HepG2 (cell line): Measurements from ENCODE around the gene PA2G4. TPM values are rescaled to one million over a fixed set of nuclear protein-coding genes. Genes with fewer than 3 reads are reported as not detected.

Experiments used
- CBX2 ChIP-seq, 2 experiments: fragments of 200-600 bp in 1 of 2; sonication (generic); formaldehyde crosslinking in 1 of 2; IDR thresholded peaks; 2 replicates each; pipeline versions ENCODE4 v1.7.0 to v1.8.1; 2018 to 2022; ENCODE audit warnings: low read depth in 2 of 2, low read length in 1 of 2, mild to moderate bottlenecking in 1 of 2, missing genetic modification reagents in 1 of 2
- DNMT3B ChIP-seq: conservative IDR thresholded peaks from 2 replicates; pipeline ENCODE4 v1.6.1; 2016; ENCODE audit warnings: missing biosample characterization, control low read depth
- KLF12 ChIP-seq: sonication (generic); formaldehyde crosslinking; IDR thresholded peaks from 2 replicates; pipeline ENCODE4 v1.4.0; 2020; ENCODE audit warnings: missing genetic modification reagents, borderline replicate concordance
- KLF9 ChIP-seq: IDR thresholded peaks from 2 replicates; pipeline ENCODE4 v1.6.1; 2016; ENCODE audit warnings: low read depth
- NFYC ChIP-seq: IDR thresholded peaks from 2 replicates; pipeline ENCODE4 v1.6.1; 2016; ENCODE audit warnings: missing genetic modification reagents, missing compliant biosample characterization
- NPAS2 ChIP-seq: sonication (generic); formaldehyde crosslinking; IDR thresholded peaks from 2 replicates; pipeline ENCODE4 v1.8.0; 2022; ENCODE audit warnings: mild to moderate bottlenecking, missing genetic modification reagents, borderline replicate concordance
- POLR2AphosphoS5 ChIP-seq: IDR thresholded peaks from 2 replicates; pipeline ENCODE4 v1.6.1; 2012; ENCODE audit warnings: low read depth, low read length
- SIX1 ChIP-seq: sonication (generic); formaldehyde crosslinking; IDR thresholded peaks from 2 replicates; pipeline ENCODE4 v1.4.0; 2020; ENCODE audit warnings: missing genetic modification reagents, borderline replicate concordance
- ZNF101 ChIP-seq: sonication (generic); formaldehyde crosslinking; IDR thresholded peaks from 2 replicates; pipeline ENCODE4 v1.4.0; 2020; ENCODE audit warnings: mild to moderate bottlenecking, low read depth, missing genetic modification reagents, borderline replicate concordance
- ZNF326 ChIP-seq: sonication (generic); formaldehyde crosslinking; IDR thresholded peaks from 2 replicates; pipeline ENCODE4 v1.4.0; 2020; ENCODE audit warnings: missing genetic modification reagents, borderline replicate concordance
- ZNF333 ChIP-seq: sonication (generic); formaldehyde crosslinking; IDR thresholded peaks from 2 replicates; pipeline ENCODE4 v1.4.0; 2020; ENCODE audit warnings: mild to moderate bottlenecking, missing genetic modification reagents, borderline replicate concordance
- ZNF468 ChIP-seq: sonication (generic); formaldehyde crosslinking; IDR thresholded peaks from 2 replicates; pipeline ENCODE4 v1.8.0; 2022; ENCODE audit warnings: mild to moderate bottlenecking, moderate library complexity, missing genetic modification reagents
- polyA plus RNA-seq, 8 experiments: library from polyadenylated mRNA; depleted of rRNA in 3 of 8; stranded (reverse) in 7 of 8; unstranded in 1 of 8; fragments of >200 nt; fragmentation: Illumina TruSeq in 4 of 8; extraction: Trizol in 4 of 8; gene quantifications; 2 replicates each; pipeline versions ENCODE4 v1.2.1 to v1.2.3, GENCODE V29; 2011 to 2016; ENCODE audit warnings: low read depth in 4 of 8, missing spikeins in 1 of 8, mixed read lengths in 1 of 8; ENCODE audit not compliant: insufficient read depth in 1 of 8
- total RNA-seq, 5 experiments: library from RNA; depleted of rRNA; stranded (reverse); fragments of >200 nt; fragmentation: Illumina TruSeq; extraction: Trizol; gene quantifications; 2 replicates each; pipeline ENCODE4 v1.2.3, GENCODE V29; 2016; ENCODE audit warnings: low read depth in 1 of 5
- TF ChIP-seq, protein P1 (sequence below): IDR thresholded peaks from 2 replicates; pipeline ENCODE4 v1.4.0; 2020; ENCODE audit warnings: mild to moderate bottlenecking, missing genetic modification reagents
- TF ChIP-seq, protein P2 (sequence below): sonication (generic); IDR thresholded peaks from 2 replicates; pipeline ENCODE4 v1.6.1; 2016; ENCODE audit warnings: low read depth, borderline replicate concordance
- TF ChIP-seq, protein P3 (sequence below): sonication (generic); formaldehyde crosslinking; IDR thresholded peaks from 2 replicates; pipeline ENCODE4 v1.5.0; 2020; ENCODE audit warnings: missing genetic modification reagents, mild to moderate bottlenecking, borderline replicate concordance
- TF ChIP-seq, protein P4 (sequence below): fragments of 450-650 bp; IDR thresholded peaks from 2 replicates; pipeline ENCODE4 v1.6.1; 2017

Gene PA2G4
- total and polyA plus RNA-seq, 2 of the 13 experiments (the other 11 are each of a cell fraction or from before 2014, with no cell fraction given): 147 to 240 TPM

DNA sequence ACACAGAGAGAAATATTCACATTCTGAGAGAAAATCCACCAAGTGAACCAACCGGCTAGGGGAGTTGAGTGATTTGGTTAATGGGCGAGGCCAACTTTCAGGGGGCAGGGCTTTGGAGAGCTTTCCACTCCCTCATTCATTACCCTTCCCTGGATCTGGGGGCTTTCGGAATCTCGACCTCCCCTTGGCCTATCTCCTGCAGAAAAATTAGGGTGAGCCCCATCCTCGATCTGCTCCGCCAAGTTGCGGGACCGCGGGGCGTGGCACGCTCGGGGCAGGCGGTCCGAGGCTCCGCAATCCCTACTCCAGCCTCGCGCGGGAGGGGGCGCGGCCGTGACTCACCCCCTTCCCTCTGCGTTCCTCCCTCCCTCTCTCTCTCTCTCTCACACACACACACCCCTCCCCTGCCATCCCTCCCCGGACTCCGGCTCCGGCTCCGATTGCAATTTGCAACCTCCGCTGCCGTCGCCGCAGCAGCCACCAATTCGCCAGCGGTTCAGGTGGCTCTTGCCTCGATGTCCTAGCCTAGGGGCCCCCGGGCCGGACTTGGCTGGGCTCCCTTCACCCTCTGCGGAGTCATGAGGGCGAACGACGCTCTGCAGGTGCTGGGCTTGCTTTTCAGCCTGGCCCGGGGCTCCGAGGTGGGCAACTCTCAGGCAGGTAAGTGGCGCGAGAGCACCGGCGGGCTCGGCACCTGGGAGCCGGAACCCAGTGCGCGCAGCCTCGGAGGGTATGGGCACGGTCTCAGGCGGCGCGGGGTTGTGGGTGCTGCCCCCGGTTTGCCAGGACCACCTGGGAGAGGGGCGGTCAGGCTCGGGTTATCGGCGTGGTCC is 24.4 kb upstream of the PA2G4 start, which contains the start of gene ERBB3 (continued):
- TF ChIP-seq, protein P1, sequence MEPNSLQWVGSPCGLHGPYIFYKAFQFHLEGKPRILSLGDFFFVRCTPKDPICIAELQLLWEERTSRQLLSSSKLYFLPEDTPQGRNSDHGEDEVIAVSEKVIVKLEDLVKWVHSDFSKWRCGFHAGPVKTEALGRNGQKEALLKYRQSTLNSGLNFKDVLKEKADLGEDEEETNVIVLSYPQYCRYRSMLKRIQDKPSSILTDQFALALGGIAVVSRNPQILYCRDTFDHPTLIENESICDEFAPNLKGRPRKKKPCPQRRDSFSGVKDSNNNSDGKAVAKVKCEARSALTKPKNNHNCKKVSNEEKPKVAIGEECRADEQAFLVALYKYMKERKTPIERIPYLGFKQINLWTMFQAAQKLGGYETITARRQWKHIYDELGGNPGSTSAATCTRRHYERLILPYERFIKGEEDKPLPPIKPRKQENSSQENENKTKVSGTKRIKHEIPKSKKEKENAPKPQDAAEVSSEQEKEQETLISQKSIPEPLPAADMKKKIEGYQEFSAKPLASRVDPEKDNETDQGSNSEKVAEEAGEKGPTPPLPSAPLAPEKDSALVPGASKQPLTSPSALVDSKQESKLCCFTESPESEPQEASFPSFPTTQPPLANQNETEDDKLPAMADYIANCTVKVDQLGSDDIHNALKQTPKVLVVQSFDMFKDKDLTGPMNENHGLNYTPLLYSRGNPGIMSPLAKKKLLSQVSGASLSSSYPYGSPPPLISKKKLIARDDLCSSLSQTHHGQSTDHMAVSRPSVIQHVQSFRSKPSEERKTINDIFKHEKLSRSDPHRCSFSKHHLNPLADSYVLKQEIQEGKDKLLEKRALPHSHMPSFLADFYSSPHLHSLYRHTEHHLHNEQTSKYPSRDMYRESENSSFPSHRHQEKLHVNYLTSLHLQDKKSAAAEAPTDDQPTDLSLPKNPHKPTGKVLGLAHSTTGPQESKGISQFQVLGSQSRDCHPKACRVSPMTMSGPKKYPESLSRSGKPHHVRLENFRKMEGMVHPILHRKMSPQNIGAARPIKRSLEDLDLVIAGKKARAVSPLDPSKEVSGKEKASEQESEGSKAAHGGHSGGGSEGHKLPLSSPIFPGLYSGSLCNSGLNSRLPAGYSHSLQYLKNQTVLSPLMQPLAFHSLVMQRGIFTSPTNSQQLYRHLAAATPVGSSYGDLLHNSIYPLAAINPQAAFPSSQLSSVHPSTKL (CRISPR knock-in tag): peak; percentile 63; the same call in 1 of the 2 replicates
- TF ChIP-seq NFYC (no peak), ZNF333 (CRISPR knock-in tag) (no peak), ZNF326 (no peak), SIX1 (peak; percentile 27; the same call in 1 of the 2 replicates), KLF12 (CRISPR knock-in tag) (peak; percentile 71), DNMT3B (CRISPR knock-in tag) (peak; percentile 62; the same call in 1 of the 2 replicates), ZNF468 (CRISPR knock-in tag) (no peak), ZNF101 (CRISPR knock-in tag) (0 out of 2 replicates have a peak, but pooled peaks have one; percentile 6), CBX2 (IDR thresholded peaks at IDR 0.05; ENCODE audit: low read depth, low read length) (no peak), CBX2 (CRISPR knock-in tag; IDR thresholded peaks at IDR 0.05; ENCODE audit: low read depth) (peak; percentile 69; the same call in 1 of the 2 replicates), KLF9 (no peak), NPAS2 (CRISPR knock-in tag) (no peak), POLR2AphosphoS5 (peak; percentile 77)
- TF ChIP-seq, protein P2, sequence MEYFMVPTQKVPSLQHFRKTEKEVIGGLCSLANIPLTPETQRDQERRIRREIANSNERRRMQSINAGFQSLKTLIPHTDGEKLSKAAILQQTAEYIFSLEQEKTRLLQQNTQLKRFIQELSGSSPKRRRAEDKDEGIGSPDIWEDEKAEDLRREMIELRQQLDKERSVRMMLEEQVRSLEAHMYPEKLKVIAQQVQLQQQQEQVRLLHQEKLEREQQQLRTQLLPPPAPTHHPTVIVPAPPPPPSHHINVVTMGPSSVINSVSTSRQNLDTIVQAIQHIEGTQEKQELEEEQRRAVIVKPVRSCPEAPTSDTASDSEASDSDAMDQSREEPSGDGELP: 0 out of 2 replicates have a peak, but pooled peaks have one; percentile 29
- TF ChIP-seq, protein P3, sequence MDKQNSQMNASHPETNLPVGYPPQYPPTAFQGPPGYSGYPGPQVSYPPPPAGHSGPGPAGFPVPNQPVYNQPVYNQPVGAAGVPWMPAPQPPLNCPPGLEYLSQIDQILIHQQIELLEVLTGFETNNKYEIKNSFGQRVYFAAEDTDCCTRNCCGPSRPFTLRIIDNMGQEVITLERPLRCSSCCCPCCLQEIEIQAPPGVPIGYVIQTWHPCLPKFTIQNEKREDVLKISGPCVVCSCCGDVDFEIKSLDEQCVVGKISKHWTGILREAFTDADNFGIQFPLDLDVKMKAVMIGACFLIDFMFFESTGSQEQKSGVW (CRISPR knock-in tag): no peak
- TF ChIP-seq, protein P4, sequence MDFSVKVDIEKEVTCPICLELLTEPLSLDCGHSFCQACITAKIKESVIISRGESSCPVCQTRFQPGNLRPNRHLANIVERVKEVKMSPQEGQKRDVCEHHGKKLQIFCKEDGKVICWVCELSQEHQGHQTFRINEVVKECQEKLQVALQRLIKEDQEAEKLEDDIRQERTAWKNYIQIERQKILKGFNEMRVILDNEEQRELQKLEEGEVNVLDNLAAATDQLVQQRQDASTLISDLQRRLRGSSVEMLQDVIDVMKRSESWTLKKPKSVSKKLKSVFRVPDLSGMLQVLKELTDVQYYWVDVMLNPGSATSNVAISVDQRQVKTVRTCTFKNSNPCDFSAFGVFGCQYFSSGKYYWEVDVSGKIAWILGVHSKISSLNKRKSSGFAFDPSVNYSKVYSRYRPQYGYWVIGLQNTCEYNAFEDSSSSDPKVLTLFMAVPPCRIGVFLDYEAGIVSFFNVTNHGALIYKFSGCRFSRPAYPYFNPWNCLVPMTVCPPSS: no peak
